ENCODE data around the gene TAPT1.
"Not testable (repeated sequence)": the region's sequence is repeated elsewhere in the genome, so short reads cannot be mapped to it uniquely, and the experiment has no call there.

Gene TAPT1

GRCh38 chr4:16213121-16213520 lies 13.2 kb downstream of the TAPT1 start:
- no peak for DNase-seq (ENCODE audit: low spot score)

GRCh38 chr4:16212138-16212782 lies 14.0 kb downstream of the TAPT1 start:
- DNase-seq (ENCODE audit: low spot score) = no peak

GRCh38 chr4:16207409-16207808 lies 18.9 kb downstream of the TAPT1 start:
- DNase-seq (ENCODE audit: low spot score) = no peak

GRCh38 chr4:16206848-16207247 lies 19.4 kb downstream of the TAPT1 start:
- DNase-seq (ENCODE audit: low spot score) = no peak

- no peak for DNase-seq (ENCODE audit: low spot score)
Measured at GRCh38 chr4:16206301-16206700, 20.0 kb downstream of the TAPT1 start.

- DNase-seq (ENCODE audit: low spot score) = peak; percentile 49
Measured at GRCh38 chr4:16205298-16206164, 20.7 kb downstream of the TAPT1 start.

GRCh38 chr4:16204505-16204904 lies 21.8 kb downstream of the TAPT1 start:
- no peak for DNase-seq (ENCODE audit: low spot score)

GRCh38 chr4:16203083-16203482 lies 23.2 kb downstream of the TAPT1 start:
- DNase-seq (ENCODE audit: low spot score) = no peak

- peak; percentile 22 for DNase-seq (ENCODE audit: low spot score)
Measured at GRCh38 chr4:16202598-16202997, 23.7 kb downstream of the TAPT1 start.

GRCh38 chr4:16199093-16199492 lies 27.2 kb downstream of the TAPT1 start:
- DNase-seq (ENCODE audit: low spot score) = peak; percentile 41

GRCh38 chr4:16197876-16198665 lies 28.2 kb downstream of the TAPT1 start:
- no peak for DNase-seq (ENCODE audit: low spot score)

GRCh38 chr4:16196482-16197393 lies 29.5 kb downstream of the TAPT1 start:
- DNase-seq (ENCODE audit: low spot score) = no peak

GRCh38 chr4:16195209-16195608 lies 31.1 kb downstream of the TAPT1 start:
- DNase-seq (ENCODE audit: low spot score) = no peak

GRCh38 chr4:16194798-16195197 lies 31.5 kb downstream of the TAPT1 start:
- not testable (repeated sequence) for DNase-seq (ENCODE audit: low spot score)

GRCh38 chr4:16194214-16194613 lies 32.1 kb downstream of the TAPT1 start:
- DNase-seq (ENCODE audit: low spot score) = no peak

- DNase-seq (ENCODE audit: low spot score) = no peak
Measured at GRCh38 chr4:16192631-16193518, 33.4 kb downstream of the TAPT1 start.

GRCh38 chr4:16192057-16192456 lies 34.2 kb downstream of the TAPT1 start:
- no peak for DNase-seq (ENCODE audit: low spot score)

- peak; percentile 12 for DNase-seq (ENCODE audit: low spot score)
Measured at GRCh38 chr4:16187455-16187854, 38.8 kb downstream of the TAPT1 start.

GRCh38 chr4:16186986-16187385 lies 39.3 kb downstream of the TAPT1 start:
- no peak for DNase-seq (ENCODE audit: low spot score)

GRCh38 chr4:16183604-16184003 lies 42.7 kb downstream of the TAPT1 start:
- no peak for DNase-seq (ENCODE audit: low spot score)

GRCh38 chr4:16176621-16177020 lies 49.6 kb downstream of the TAPT1 start:
- no peak for DNase-seq (ENCODE audit: low spot score)
